ENCODE data around the gene GLMP.
"Not testable (repeated sequence)": the region's sequence is repeated elsewhere in the genome, so short reads cannot be mapped to it uniquely, and the experiment has no call there.

GLMP gene, protein sequence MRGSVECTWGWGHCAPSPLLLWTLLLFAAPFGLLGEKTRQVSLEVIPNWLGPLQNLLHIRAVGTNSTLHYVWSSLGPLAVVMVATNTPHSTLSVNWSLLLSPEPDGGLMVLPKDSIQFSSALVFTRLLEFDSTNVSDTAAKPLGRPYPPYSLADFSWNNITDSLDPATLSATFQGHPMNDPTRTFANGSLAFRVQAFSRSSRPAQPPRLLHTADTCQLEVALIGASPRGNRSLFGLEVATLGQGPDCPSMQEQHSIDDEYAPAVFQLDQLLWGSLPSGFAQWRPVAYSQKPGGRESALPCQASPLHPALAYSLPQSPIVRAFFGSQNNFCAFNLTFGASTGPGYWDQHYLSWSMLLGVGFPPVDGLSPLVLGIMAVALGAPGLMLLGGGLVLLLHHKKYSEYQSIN

DNA sequence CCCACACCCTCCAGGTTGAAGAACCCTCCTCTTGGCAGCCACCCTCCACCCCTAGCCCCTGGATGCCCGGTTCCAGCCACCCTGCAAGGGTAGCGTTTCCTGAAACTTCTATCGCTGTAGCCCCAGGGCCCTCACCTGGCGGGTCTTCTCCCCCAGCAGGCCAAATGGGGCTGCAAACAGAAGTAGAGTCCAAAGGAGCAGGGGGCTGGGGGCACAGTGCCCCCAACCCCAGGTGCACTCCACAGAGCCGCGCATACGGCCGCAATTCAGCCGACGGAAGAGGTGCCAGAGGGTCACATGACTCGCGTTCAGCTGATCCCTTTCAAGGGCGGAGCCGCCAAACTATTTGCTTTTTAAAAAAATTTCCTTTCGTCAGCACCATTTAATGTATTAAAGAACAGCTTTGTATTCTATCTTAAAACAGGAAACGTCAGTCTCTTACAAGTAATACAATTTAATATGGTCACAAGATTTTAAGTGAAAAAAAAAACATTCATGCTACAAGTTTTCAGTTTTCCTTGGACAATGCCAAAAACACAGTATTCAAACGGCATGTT is at the start of gene GLMP:
TSS of gene GLMP (minus strand) at position 289 of the 557 bp plus-strand sequence. CDS start at position 255, 34 bp downstream.
- Histone ChIP-seq H3K36me3 (ENCODE audit: control insufficient read depth, insufficient read depth, low read length) (peaks cover 8% of the 10 kb centered on the region), H3K4me3 (ENCODE audit: low read depth, low read length) (peak within 1 kb of the TSS; percentile 83), H3K9me3 (ENCODE audit: control insufficient read depth, insufficient read depth, low read length) (no peaks in the 10 kb centered on the region), H3K4me1 (ENCODE audit: control insufficient read depth, insufficient read depth, low read length) (no peaks in the 10 kb centered on the region), H3K9ac (ENCODE audit: low read depth, low read length) (no peak within 1 kb of the TSS), H3K27me3 (ENCODE audit: control insufficient read depth, insufficient read depth, low read length) (no peaks in the 10 kb centered on the region)

DNA sequence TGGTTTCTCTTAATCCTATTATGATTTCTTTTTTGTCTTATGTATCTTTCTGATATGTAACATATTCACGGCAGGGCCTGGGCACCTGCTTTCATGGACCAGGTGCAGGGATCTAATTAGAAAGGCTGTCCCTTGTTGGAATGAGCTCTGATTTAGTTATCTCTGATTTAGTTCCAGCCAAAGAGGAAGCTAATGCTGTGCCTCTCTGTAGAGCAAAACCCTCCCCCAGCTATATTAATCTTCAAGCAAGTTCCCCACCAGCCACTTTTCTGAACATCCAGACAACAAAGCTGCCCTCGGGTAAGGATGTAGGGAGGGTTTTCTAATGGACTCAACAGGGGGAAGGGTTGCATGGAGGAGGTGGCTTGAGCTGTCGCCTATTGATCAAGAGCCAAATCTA is 48.9 kb upstream of the GLMP start:
- Histone ChIP-seq H3K4me3 (ENCODE audit: low read depth, low read length) (no peak overlapping the region), H3K9me3 (ENCODE audit: control insufficient read depth, insufficient read depth, low read length) (no peaks in the 10 kb centered on the region), H3K4me1 (ENCODE audit: control insufficient read depth, insufficient read depth, low read length) (no peaks in the 10 kb centered on the region), H3K36me3 (ENCODE audit: control insufficient read depth, insufficient read depth, low read length) (no peaks in the 10 kb centered on the region), H3K27me3 (ENCODE audit: control insufficient read depth, insufficient read depth, low read length) (no peaks in the 10 kb centered on the region), H3K9ac (ENCODE audit: low read depth, low read length) (no peak overlapping the region)

DNA sequence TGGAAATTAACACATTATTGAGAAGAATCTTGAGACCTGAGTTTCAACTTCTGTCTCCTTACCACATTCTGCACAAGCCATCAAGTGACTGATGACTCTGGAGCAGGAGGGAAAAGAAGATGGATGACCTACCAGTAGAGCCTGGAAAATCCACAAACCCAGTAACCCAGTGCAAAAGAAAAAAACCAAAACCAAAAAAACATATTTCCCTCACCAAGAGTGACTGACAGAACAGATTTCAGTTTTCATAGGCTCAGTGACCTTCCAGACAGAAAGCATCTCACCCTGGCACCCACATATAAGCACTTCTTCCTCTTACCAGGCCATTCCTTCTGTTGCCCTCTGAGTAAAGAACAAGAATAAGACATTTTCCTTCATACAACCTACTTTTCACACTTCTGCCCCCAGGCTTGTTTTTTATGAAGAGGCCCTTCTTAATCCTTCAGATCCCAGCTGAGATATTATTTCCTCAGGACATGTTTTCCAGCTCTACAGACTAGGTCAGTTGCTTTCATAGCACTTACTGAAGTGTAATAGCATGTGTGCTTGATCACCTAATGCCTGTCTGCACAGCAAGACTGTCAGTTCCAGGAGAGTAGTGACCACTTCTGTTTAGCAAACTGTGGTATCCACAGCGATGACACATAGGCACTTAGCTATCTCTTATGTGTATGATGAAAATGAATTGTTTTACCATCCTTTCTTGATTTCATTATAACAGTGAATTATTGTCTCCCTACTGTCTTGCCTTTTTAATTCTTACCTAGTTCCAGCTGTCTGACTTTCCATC is 46.9 kb upstream of the GLMP start:
- Histone ChIP-seq H3K4me1 (ENCODE audit: control insufficient read depth, insufficient read depth, low read length) (no peaks in the 10 kb centered on the region), H3K36me3 (ENCODE audit: control insufficient read depth, insufficient read depth, low read length) (no peaks in the 10 kb centered on the region), H3K27me3 (ENCODE audit: control insufficient read depth, insufficient read depth, low read length) (no peaks in the 10 kb centered on the region), H3K9ac (ENCODE audit: low read depth, low read length) (no peak overlapping the region), H3K9me3 (ENCODE audit: control insufficient read depth, insufficient read depth, low read length) (no peaks in the 10 kb centered on the region), H3K4me3 (ENCODE audit: low read depth, low read length) (no peak overlapping the region)

DNA sequence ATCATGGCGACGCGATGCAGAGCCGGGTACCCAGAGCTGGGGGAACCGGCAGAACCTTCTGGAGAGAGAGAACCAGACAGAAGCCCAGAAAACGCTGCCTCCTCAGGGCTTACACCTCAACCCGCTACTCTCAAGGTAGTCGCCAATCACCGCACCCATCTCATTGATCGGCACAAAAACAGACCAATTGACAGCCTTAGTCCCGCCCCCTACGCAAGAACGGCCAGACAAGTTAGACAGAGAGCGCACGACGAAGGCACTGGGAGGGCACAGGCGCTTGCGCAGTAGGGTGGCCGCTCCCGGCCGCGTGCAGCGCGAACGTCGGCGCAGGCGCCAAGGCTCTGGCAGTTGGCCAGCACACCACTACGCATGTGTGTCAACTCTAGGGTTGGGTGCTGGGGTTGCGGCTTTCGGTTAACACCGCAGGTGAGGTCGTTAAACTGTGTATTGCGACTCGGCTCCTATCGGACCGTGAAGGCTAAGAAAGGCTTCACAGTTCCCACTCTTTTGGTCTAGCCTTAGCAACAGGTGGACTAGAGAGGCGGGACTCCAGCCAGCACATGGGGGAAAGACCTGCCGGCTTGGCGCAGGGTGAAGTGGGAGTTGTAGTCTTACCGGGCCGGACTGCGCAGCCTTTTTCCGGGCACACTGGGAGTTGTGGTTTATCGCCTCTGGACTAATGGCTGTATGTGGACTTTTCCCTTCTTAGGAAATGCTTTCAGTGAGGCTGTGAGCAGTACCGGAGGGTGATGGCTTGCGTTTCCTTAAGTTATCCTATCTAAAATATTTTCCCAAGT is 42.9 kb upstream of the GLMP start, which contains the start of the genes CCT3 and TSACC:
TSS of gene CCT3 (minus strand) at position 113 of the 797 bp plus-strand sequence. CDS start at position 5, 108 bp downstream.
TSS of gene TSACC (plus strand) at position 347 of the 797 bp plus-strand sequence. CDS start 1,232 bp downstream, outside the sequence.
- H3K9me3 ChIP-seq (ENCODE audit: control insufficient read depth, insufficient read depth, low read length), result no peaks in the 10 kb centered on the region
- peaks cover 3% of the 10 kb centered on the region for H3K4me1 ChIP-seq (ENCODE audit: control insufficient read depth, insufficient read depth, low read length)
- peaks cover 12% of the 10 kb centered on the region for H3K36me3 ChIP-seq (ENCODE audit: control insufficient read depth, insufficient read depth, low read length)
- no peaks in the 10 kb centered on the region for H3K27me3 ChIP-seq (ENCODE audit: control insufficient read depth, insufficient read depth, low read length)
- peak within 1 kb of the TSS; percentile 93 for H3K4me3 ChIP-seq (ENCODE audit: low read depth, low read length)
- peak within 1 kb of the TSS; percentile 82 for H3K9ac ChIP-seq (ENCODE audit: low read depth, low read length)

DNA sequence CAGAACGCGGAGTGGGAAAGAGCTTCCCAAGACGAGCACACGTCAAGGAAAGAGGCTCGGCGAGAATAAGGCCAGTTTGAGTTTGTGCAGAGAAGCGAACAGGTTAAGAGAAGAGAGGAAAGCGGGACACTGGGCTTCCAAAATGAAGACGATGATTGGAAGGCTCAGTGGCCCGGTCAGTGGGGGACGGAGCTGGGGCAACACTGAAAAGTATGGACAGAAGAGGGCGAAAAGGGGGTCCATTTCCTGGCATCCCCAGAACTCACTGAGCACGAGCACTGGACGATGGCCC is 42.4 kb upstream of the GLMP start:
- Histone ChIP-seq H3K4me1 (ENCODE audit: control insufficient read depth, insufficient read depth, low read length) (peaks cover 3% of the 10 kb centered on the region), H3K4me3 (ENCODE audit: low read depth, low read length) (peak overlapping the region; percentile 93), H3K36me3 (ENCODE audit: control insufficient read depth, insufficient read depth, low read length) (peaks cover 17% of the 10 kb centered on the region), H3K27me3 (ENCODE audit: control insufficient read depth, insufficient read depth, low read length) (no peaks in the 10 kb centered on the region), H3K9me3 (ENCODE audit: control insufficient read depth, insufficient read depth, low read length) (no peaks in the 10 kb centered on the region), H3K9ac (ENCODE audit: low read depth, low read length) (peak overlapping the region; percentile 82)

DNA sequence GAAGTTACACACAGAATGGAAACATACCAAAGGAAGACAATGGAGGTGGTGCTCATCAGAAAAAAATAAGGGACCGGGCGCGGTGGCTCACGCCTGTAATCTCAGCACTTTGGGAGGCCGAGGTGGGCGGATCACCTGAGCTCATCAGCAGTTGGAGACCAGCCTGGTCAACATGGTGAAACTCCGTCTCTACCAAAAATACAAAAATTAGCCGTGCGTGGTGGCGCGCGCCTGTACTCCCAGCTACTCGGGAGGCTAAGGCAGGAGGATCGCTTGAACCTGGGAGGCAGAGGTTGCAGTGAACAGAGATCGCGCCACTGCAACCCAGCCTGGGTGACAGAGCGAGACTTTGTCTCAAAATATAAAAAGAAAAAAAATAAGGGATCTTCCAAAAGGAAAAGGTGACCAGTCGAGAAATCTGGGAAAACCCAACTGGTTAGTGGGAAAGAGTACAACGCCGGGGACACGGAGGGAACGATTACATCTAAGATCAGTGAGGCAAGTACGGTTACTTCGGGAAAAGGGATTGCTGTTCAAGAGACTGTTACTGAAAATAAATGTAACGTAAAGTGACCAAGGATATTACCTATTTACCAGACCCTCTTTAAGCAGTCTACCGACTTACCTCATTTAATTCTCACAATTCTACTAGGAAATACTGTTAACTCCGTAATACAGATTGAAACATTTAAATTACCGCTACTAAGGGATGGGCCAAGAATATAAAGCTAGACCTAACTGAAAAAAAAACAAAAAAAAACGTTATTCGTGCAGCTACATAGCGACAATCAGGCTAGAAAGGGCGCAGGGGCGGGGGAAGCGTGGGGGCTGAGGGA is 41.8 kb upstream of the GLMP start:
- Histone ChIP-seq H3K9me3 (ENCODE audit: control insufficient read depth, insufficient read depth, low read length) (no peaks in the 10 kb centered on the region), H3K9ac (ENCODE audit: low read depth, low read length) (peak overlapping the region; percentile 82), H3K27me3 (ENCODE audit: control insufficient read depth, insufficient read depth, low read length) (no peaks in the 10 kb centered on the region), H3K36me3 (ENCODE audit: control insufficient read depth, insufficient read depth, low read length) (peaks cover 22% of the 10 kb centered on the region), H3K4me1 (ENCODE audit: control insufficient read depth, insufficient read depth, low read length) (peaks cover 3% of the 10 kb centered on the region), H3K4me3 (ENCODE audit: low read depth, low read length) (peak overlapping the region; percentile 93)

DNA sequence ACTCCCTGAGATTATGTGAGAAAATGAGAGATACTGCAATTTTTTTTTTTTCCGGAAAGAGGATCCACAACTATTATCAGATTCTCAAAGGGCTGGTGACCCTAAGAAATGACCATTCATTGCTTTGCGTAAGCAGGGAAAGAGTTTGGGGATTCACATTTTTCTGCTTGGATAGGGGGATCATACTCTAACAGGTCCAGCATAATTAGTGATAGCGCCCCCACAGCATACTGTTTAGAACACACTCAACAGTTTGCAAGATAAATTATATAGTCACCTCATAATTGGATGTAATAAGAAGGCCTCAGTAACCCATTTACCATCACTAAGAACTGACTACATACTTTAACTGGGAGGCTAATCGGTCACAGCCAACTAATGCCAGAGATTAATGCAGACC is 40.8 kb upstream of the GLMP start:
- no peaks in the 10 kb centered on the region for H3K27me3 ChIP-seq (ENCODE audit: control insufficient read depth, insufficient read depth, low read length)
- H3K4me1 ChIP-seq (ENCODE audit: control insufficient read depth, insufficient read depth, low read length), result peaks cover 3% of the 10 kb centered on the region
- peak overlapping the region; percentile 93 for H3K4me3 ChIP-seq (ENCODE audit: low read depth, low read length)
- H3K36me3 ChIP-seq (ENCODE audit: control insufficient read depth, insufficient read depth, low read length), result peaks cover 31% of the 10 kb centered on the region
- no peaks in the 10 kb centered on the region for H3K9me3 ChIP-seq (ENCODE audit: control insufficient read depth, insufficient read depth, low read length)
- no peak overlapping the region for H3K9ac ChIP-seq (ENCODE audit: low read depth, low read length)

DNA sequence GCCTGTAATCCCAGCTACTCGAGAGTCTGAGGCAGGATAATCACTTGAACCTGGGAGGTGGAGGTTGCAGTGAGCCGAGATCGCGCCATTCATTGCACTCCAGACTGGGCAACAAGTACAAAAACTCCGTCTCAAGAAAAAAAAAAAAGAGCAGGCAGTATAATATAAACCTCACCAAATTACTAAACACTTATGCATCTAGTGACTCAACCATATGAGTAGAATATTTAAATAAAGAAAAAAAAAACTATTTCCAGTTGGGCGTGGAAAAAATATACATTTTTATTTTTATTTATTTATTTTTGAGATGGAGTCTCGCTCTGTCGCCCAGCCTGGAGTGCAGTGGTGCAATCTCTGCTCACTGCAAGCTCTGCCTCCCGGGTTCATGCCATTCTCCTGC is 27.7 kb upstream of the GLMP start:
- not testable (repeated sequence) for H3K4me1 ChIP-seq (ENCODE audit: control insufficient read depth, insufficient read depth, low read length); H3K9me3 ChIP-seq (ENCODE audit: control insufficient read depth, insufficient read depth, low read length); H3K27me3 ChIP-seq (ENCODE audit: control insufficient read depth, insufficient read depth, low read length); H3K4me3 ChIP-seq (ENCODE audit: low read depth, low read length); H3K9ac ChIP-seq (ENCODE audit: low read depth, low read length)
- H3K36me3 ChIP-seq (ENCODE audit: control insufficient read depth, insufficient read depth, low read length), result peaks cover 59% of the 10 kb centered on the region

DNA sequence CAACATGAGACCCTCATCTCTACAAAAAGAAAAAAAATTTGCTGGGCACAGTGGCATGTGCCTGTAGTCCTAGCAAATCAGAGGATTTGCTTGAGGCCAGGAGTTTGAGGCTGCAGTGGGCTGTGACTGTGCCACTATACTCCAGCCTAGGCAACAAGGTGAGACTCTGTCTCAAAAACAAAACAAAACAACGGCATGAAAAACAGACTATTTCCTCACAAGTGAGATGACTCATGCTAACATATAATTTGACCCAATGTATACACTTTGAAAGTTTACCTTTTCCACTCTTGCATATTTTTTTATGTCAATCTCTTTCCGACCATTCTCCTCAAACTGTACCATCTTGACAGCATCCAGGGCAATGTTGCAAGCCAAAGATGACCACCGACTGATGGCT is 25.1 kb upstream of the GLMP start:
- Histone ChIP-seq H3K36me3 (ENCODE audit: control insufficient read depth, insufficient read depth, low read length) (peaks cover 75% of the 10 kb centered on the region), H3K27me3 (ENCODE audit: control insufficient read depth, insufficient read depth, low read length) (no peaks in the 10 kb centered on the region), H3K9ac (ENCODE audit: low read depth, low read length) (no peak overlapping the region), H3K4me3 (ENCODE audit: low read depth, low read length) (no peak overlapping the region), H3K9me3 (ENCODE audit: control insufficient read depth, insufficient read depth, low read length) (no peaks in the 10 kb centered on the region), H3K4me1 (ENCODE audit: control insufficient read depth, insufficient read depth, low read length) (no peaks in the 10 kb centered on the region)

DNA sequence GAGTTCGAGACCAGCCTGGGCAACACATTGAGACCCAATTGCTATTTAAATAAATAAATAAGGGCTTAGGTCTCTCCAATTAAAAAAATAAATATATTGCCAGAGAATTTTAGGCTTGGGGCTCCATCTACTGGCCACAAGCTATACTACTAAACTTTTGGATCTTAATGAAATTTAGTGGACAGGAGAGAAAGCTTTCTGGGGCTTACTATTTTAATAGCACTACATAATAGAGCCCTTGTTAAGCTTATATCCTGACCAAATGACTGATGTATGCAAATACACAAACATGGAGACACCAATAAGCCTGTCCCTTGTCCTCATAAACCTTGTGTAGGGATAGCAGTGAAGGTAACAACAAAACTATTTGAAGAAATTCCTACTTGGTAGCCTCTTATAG is 24.2 kb upstream of the GLMP start:
- Histone ChIP-seq H3K9me3 (ENCODE audit: control insufficient read depth, insufficient read depth, low read length) (no peaks in the 10 kb centered on the region), H3K36me3 (ENCODE audit: control insufficient read depth, insufficient read depth, low read length) (peaks cover 71% of the 10 kb centered on the region), H3K4me3 (ENCODE audit: low read depth, low read length) (no peak overlapping the region), H3K27me3 (ENCODE audit: control insufficient read depth, insufficient read depth, low read length) (no peaks in the 10 kb centered on the region), H3K9ac (ENCODE audit: low read depth, low read length) (no peak overlapping the region), H3K4me1 (ENCODE audit: control insufficient read depth, insufficient read depth, low read length) (no peaks in the 10 kb centered on the region)

Measured in iPS-15b (cell line).